ENCODE measurements around the gene FAM219B. TPM values are rescaled to one million over a fixed set of nuclear protein-coding genes. Genes with fewer than 3 reads are reported as not detected.
A peak's percentile ranks its signal among the peaks of the same experiment; 100 is the strongest.

FAM219B gene
- total RNA-seq, 1 donor from 2014 or later, result 75.4 TPM

DNA sequence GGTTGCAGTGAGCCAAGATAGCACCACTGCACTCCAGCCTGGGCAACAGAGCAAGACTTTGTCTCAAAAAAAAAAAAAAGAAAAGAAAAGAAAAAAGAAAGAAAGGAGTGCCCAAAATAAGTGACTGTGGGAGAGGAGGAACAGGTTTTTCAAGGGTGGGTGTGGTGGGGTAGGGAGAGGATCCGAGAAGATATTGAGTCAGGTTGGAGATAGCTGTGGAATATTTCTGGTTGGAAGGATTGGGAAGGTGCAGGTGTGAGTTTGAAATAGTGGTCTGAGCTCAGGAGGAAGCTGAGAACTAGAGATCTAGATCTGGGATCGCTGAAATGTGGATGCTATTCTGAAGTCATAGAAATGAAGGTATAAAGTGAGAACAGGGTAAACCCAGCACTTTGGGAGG, 41.3 kb downstream of the FAM219B start:
- TF ChIP-seq, protein P1, sequence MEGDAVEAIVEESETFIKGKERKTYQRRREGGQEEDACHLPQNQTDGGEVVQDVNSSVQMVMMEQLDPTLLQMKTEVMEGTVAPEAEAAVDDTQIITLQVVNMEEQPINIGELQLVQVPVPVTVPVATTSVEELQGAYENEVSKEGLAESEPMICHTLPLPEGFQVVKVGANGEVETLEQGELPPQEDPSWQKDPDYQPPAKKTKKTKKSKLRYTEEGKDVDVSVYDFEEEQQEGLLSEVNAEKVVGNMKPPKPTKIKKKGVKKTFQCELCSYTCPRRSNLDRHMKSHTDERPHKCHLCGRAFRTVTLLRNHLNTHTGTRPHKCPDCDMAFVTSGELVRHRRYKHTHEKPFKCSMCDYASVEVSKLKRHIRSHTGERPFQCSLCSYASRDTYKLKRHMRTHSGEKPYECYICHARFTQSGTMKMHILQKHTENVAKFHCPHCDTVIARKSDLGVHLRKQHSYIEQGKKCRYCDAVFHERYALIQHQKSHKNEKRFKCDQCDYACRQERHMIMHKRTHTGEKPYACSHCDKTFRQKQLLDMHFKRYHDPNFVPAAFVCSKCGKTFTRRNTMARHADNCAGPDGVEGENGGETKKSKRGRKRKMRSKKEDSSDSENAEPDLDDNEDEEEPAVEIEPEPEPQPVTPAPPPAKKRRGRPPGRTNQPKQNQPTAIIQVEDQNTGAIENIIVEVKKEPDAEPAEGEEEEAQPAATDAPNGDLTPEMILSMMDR (IDR thresholded peaks at IDR 0.05), result no peak
- no peak for ATAC-seq
- Histone ChIP-seq H3K27me3 (no peaks in the 10 kb centered on the region), H3K36me3 (no peaks in the 10 kb centered on the region), H3K9me3 (no peaks in the 10 kb centered on the region), H3K4me1 (peaks cover 56% of the 10 kb centered on the region), H3K27ac (no peak overlapping the region), H3K4me3 (no peak overlapping the region)
- DNase-seq, result no peak
- intact Hi-C loops (cut with DNase I), result no loop called here

DNA sequence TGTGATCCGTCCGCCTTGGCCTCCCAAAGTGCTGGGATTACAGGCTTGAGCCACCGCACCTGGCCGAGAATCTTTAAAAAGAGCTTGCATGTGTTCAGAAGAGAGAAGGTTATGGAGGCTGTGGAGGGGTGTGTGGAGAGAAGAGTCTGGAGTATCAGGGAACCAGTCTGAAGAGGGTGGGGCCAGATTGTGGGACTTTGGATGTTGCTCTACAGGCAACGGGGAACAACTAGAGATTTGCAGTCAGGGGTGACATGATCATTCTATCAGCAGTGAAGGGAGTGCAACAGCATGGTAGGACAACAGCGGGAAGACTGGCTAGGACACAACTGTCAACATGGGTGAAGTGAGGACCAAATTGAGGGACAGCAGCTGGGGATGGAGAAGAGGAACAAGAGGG, 42.4 kb downstream of the FAM219B start:
- Histone ChIP-seq H3K36me3 (no peaks in the 10 kb centered on the region), H3K27me3 (no peaks in the 10 kb centered on the region), H3K4me1 (peaks cover 53% of the 10 kb centered on the region), H3K9me3 (no peaks in the 10 kb centered on the region), H3K4me3 (no peak overlapping the region), H3K27ac (no peak overlapping the region)
- intact Hi-C loops (cut with DNase I), result no loop called here
- DNase-seq, result no peak
- ATAC-seq, result no peak
- TF ChIP-seq, protein P1 (IDR thresholded peaks at IDR 0.05), result no peak

DNA sequence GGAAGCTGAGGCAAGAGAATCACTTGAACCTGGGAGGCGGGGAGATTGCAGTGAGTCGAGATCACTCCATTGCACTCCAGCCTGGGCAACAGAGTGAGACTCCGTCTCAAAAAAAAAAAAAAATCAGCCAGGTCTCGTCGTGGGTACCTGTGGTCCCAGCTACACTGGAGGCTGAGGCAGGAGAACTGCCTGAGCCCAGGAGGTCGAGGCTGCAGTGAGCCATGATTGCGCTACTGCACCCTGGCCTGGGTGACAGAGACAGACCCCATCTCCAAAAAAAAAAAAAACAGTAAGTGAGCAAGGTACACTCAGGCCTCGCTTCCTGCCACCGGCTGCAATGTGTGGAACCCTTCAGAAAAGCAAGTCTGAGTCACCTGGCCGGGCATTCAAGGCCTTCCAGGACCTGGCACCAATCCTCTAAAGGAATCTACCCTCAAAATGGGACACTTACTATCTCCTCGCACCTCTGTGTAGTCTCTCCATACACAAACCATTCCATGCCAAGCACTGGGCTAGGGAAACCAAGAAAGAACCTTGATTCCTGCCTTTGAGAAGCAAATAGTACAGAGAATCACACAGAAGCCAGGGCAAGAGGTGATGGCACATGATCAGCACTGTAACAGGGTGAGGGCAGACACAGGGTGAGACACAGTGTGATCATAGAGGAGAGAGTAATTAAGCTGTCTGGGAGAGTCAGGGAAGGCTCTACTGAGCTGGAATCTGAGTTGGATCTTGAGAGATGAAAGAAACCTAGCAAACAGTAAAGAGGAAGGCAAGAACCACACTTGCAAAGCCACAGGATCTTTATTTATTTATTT, 43.2 kb downstream of the FAM219B start:
- intact Hi-C loops (cut with DNase I), result no loop called here
- no peaks in the 10 kb centered on the region for H3K9me3 ChIP-seq
- TF ChIP-seq, protein P1 (IDR thresholded peaks at IDR 0.05), result no peak
- no peak for DNase-seq
- no peaks in the 10 kb centered on the region for H3K27me3 ChIP-seq
- no peaks in the 10 kb centered on the region for H3K36me3 ChIP-seq
- peak overlapping the region; percentile 36 for H3K27ac ChIP-seq
- H3K4me3 ChIP-seq, result no peak overlapping the region
- H3K4me1 ChIP-seq, result peaks cover 45% of the 10 kb centered on the region
- ATAC-seq, result peak; percentile 11

DNA sequence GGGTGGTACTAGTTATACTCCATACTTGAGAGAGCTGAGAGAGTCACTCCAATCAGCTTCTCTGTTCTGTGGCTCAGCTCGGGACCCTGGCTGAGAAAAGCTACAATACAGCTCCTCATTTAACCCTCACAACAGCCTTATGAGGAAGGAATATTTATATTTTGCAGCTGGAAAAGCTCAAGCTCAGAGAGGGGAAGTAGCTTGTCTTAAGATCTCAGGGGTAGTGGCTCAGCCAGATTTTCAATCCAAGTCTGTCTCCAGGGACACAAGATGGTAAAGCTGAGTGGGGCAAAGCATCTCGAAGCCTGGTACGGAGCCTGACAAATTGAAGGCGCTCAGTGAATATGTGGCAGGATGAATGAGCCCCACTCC, 48.3 kb downstream of the FAM219B start:
- ATAC-seq (no peak), DNase-seq (no peak)
- TF ChIP-seq, protein P1 (IDR thresholded peaks at IDR 0.05), result no peak
- Histone ChIP-seq H3K27me3 (no peaks in the 10 kb centered on the region), H3K27ac (no peak overlapping the region), H3K9me3 (no peaks in the 10 kb centered on the region), H3K4me3 (no peak overlapping the region), H3K36me3 (peaks cover 11% of the 10 kb centered on the region), H3K4me1 (peaks cover 28% of the 10 kb centered on the region)
- intact Hi-C loops (cut with DNase I), result no loop called here

DNA sequence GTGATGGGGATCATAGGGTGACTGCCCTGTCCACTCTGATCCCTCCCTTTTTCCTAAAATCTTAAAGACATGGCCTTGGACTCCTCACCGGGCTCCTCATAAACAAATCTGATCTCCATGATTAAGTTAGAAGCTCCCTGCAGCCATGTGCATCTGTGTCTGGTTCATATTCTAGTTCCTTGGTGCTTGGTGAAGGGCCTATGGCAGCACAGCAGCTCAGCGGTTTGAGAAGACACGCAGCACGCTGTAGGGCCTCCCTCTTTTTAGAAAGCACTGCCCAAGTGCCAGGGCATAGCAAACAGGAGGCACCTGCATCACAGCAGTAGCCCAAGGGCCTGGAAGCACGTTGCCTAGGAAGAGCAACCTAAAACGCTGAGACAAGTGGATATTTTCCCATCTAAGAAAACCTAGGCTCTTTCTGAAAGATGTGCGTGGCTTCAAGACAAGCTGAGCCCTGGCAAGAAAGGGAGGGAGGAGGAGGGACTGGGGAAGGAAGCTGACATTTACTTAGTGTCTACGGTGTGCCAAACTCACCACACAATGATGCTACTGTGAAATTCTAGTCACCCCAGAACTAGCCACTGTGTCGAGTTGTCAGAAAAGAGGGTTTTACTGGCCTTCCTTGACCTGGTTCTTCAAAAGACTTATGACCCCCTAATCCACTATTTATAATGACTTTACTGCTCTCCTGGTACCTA, 48.8 kb downstream of the FAM219B start:
- H3K27me3 ChIP-seq, result no peaks in the 10 kb centered on the region
- ATAC-seq (no peak), DNase-seq (no peak)
- no peak overlapping the region for H3K27ac ChIP-seq
- H3K4me3 ChIP-seq, result no peak overlapping the region
- TF ChIP-seq, protein P1 (IDR thresholded peaks at IDR 0.05), result no peak
- peaks cover 17% of the 10 kb centered on the region for H3K36me3 ChIP-seq
- H3K9me3 ChIP-seq, result no peaks in the 10 kb centered on the region
- peaks cover 25% of the 10 kb centered on the region for H3K4me1 ChIP-seq
- intact Hi-C loops (cut with DNase I), result no loop called here

Data from upper lobe of right lung (tissue), 1 donor.